ENCODE measurements around the gene PARN. TPM values are rescaled to one million over a fixed set of nuclear protein-coding genes. Genes with fewer than 3 reads are reported as not detected.

The PARN gene
- total RNA-seq, 1 donor from 2014 or later, result 16.8 TPM

- no peak for TF ChIP-seq CTCF (IDR thresholded peaks at IDR 0.05; ENCODE audit: borderline replicate concordance)
- H3K4me1 ChIP-seq, result no peaks in the 10 kb centered on the region
- intact Hi-C loops (cut with micrococcal nuclease), result no loop called here
Observed at GRCh38 chr16:14392960-14393359, 237.1 kb downstream of the PARN start.

DNA sequence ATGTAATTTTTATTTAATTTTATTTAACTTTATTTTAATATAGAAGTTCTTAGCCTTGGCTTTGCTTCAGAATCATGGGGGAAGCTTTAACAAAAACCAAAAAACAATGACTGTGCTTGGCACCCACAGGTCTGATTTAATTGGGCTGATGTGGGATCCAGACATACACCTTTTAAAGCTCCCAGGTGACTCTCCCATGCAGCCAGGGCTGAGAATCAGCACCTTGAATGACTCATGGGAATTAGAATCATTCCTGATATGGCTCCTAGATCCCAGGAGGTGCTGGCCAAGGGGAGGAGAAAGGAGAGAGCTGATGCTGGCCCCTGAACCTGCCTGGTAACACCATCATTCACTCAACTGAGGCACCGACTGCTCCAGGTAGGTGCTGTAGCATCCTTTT is 240.7 kb downstream of the PARN start:
- peaks cover 6% of the 10 kb centered on the region for H3K9me3 ChIP-seq (replicated peaks)
- no peak overlapping the region for H3K4me3 ChIP-seq
- TF ChIP-seq CTCF (IDR thresholded peaks at IDR 0.05; ENCODE audit: borderline replicate concordance), result no peak
- intact Hi-C loops (cut with micrococcal nuclease), result no loop called here
- H3K27ac ChIP-seq (replicated peaks), result no peak overlapping the region
- H3K36me3 ChIP-seq, result no peaks in the 10 kb centered on the region
- H3K27me3 ChIP-seq (ENCODE audit: low read depth), result no peaks in the 10 kb centered on the region
- H3K4me1 ChIP-seq, result no peaks in the 10 kb centered on the region
- DNase-seq, result no peak

More at GRCh38 chr16:14392960-14393359, 237.1 kb downstream of the PARN start:
- no peak for DNase-seq
- Histone ChIP-seq H3K36me3 (no peaks in the 10 kb centered on the region), H3K27ac (replicated peaks) (no peak overlapping the region), H3K4me3 (no peak overlapping the region), H3K9me3 (replicated peaks) (no peaks in the 10 kb centered on the region), H3K27me3 (ENCODE audit: low read depth) (no peaks in the 10 kb centered on the region)

- intact Hi-C loops (cut with micrococcal nuclease), result no loop called here
- TF ChIP-seq CTCF (IDR thresholded peaks at IDR 0.05; ENCODE audit: borderline replicate concordance), result no peak
- no peaks in the 10 kb centered on the region for H3K27me3 ChIP-seq (ENCODE audit: low read depth)
- no peak for DNase-seq
- H3K4me1 ChIP-seq, result no peaks in the 10 kb centered on the region
- no peak overlapping the region for H3K27ac ChIP-seq (replicated peaks)
- no peaks in the 10 kb centered on the region for H3K36me3 ChIP-seq
- no peak overlapping the region for H3K4me3 ChIP-seq
- peaks cover 9% of the 10 kb centered on the region for H3K9me3 ChIP-seq (replicated peaks)
Observed at GRCh38 chr16:14388243-14388642, 241.8 kb downstream of the PARN start.

- H3K36me3 ChIP-seq, result no peaks in the 10 kb centered on the region
- peaks cover 9% of the 10 kb centered on the region for H3K9me3 ChIP-seq (replicated peaks)
- H3K4me1 ChIP-seq, result no peaks in the 10 kb centered on the region
- no peak overlapping the region for H3K27ac ChIP-seq (replicated peaks)
- H3K27me3 ChIP-seq (ENCODE audit: low read depth), result no peaks in the 10 kb centered on the region
- TF ChIP-seq CTCF (IDR thresholded peaks at IDR 0.05; ENCODE audit: borderline replicate concordance), result no peak
- no peak overlapping the region for H3K4me3 ChIP-seq
- no peak for DNase-seq
- intact Hi-C loops (cut with micrococcal nuclease), result no loop called here
Observed at GRCh38 chr16:14386115-14386514, 243.9 kb downstream of the PARN start.

Other genes with a start within 250 kb of the PARN start
- gene BFAR, start 2.7 kb upstream of the PARN start, total RNA-seq, result 28.6 TPM
- gene PLA2G10, start 64.0 kb upstream of the PARN start, total RNA-seq, result not detected
- 0.85 TPM for gene NPIPA3, start 73.2 kb upstream of the PARN start, total RNA-seq
- gene NPIPA2, start 112.3 kb upstream of the PARN start, total RNA-seq, result 3.6 TPM
- 112 TPM for gene NOMO1, start 203.5 kb upstream of the PARN start, total RNA-seq